Measurements from ENCODE around the gene RHBG. TPM values are rescaled to one million over a fixed set of nuclear protein-coding genes. Genes with fewer than 3 reads are reported as not detected.
"Not testable (repeated sequence)": the region's sequence is repeated elsewhere in the genome, so short reads cannot be mapped to it uniquely, and the experiment has no call there.

The RHBG gene
- total RNA-seq, 1 experiment from 2014 or later = 5.7 TPM

DNA sequence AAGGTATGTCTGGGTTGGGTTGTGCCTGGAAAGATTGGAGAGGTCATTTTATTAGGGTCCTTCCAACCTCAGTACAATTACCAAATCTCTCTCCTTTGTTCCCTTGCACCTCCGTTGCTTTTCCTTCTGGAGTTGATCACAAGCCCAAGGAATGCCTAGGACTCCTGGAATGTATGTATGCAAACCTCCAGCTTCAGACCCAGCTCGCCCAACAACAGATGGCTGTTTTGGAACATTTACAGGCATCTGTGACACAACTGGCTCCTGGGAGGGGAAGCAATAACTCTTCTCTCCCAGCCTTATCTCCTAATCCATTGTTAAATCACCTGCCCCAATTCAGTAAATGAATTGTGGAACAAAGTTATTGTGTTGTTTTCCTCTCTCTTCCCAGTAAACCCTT, 22.4 kb upstream of the RHBG start:
- CTCF ChIA-PET = no interaction called here
- no peak overlapping the region for H2AFZ ChIP-seq (ENCODE audit: low read depth, low read length, poor library complexity, severe bottlenecking)
- no peaks in the 10 kb centered on the region for H4K20me1 ChIP-seq (ENCODE audit: insufficient read depth)
- H3K9me3 ChIP-seq (ENCODE audit: control insufficient read depth in 1 of 2, insufficient read depth in 1 of 2, low read depth in 1 of 2, low read length in 2 of 2) = no peaks in the 10 kb centered on the region
- H3K4me3 ChIP-seq (replicated peaks in 1 of 2; ENCODE audit: low read depth in 1 of 2, low read length in 2 of 2) = no peak overlapping the region
- no peaks in the 10 kb centered on the region for H3K79me2 ChIP-seq (ENCODE audit: insufficient read depth, low read length)
- DNase-seq (ENCODE audit: low read depth, low spot score) (no peak), ATAC-seq (no peak)
- RAD21 ChIA-PET (ENCODE audit: low non-redundant PET in 1 of 2, low total read pairs in 2 of 2, uncharacterized antibody in 2 of 2, unreplicated experiment in 2 of 2) = no interaction called here
- no peak overlapping the region for H3K4me2 ChIP-seq (ENCODE audit: low read length)
- H3K36me3 ChIP-seq (ENCODE audit: control insufficient read depth in 1 of 2, insufficient read depth in 2 of 2, low read length in 2 of 2) = no peaks in the 10 kb centered on the region
- 0 out of 2 replicates have a peak, but pooled peaks cover 2% of the 10 kb centered on the region for H3K27me3 ChIP-seq (ENCODE audit: insufficient read depth, low read length)
- no peak overlapping the region for H3K27ac ChIP-seq (ENCODE audit: low read depth, low read length)
- H3K4me1 ChIP-seq (ENCODE audit: control insufficient read depth in 1 of 2, insufficient read depth in 2 of 2, low read length in 2 of 2) = no peaks in the 10 kb centered on the region
- intact Hi-C loops (cut with micrococcal nuclease) = no loop called here
- POLR2A ChIA-PET = no interaction called here
- H3K9ac ChIP-seq (ENCODE audit: low read length) = no peak overlapping the region
- no peak for TF ChIP-seq POLR2AphosphoS5 (IDR thresholded peaks at IDR 0.05; ENCODE audit: low read depth, low read length)
- TF ChIP-seq SIN3A (IDR thresholded peaks at IDR 0.05; ENCODE audit: low read depth) = no peak
- no peak for TF ChIP-seq REST (IDR thresholded peaks at IDR 0.05; ENCODE audit: low read depth)
- no peak for TF ChIP-seq EGR1 (IDR thresholded peaks at IDR 0.05; ENCODE audit: low read depth)
- no peak for TF ChIP-seq SRF (IDR thresholded peaks at IDR 0.05; ENCODE audit: low read depth)
- no peaks in the 10 kb centered on the region for H3K9me2 ChIP-seq (ENCODE audit: insufficient read depth)
- no TSS peak for BruUV-seq (replicated peaks)

GRCh38 chr1:156347331-156347730, 21.7 kb upstream of the RHBG start:
- no peaks in the 10 kb centered on the region for H3K9me2 ChIP-seq (ENCODE audit: insufficient read depth)
- H3K36me3 ChIP-seq (ENCODE audit: control insufficient read depth in 1 of 2, insufficient read depth in 2 of 2, low read length in 2 of 2) = no peaks in the 10 kb centered on the region
- no peaks in the 10 kb centered on the region for H4K20me1 ChIP-seq (ENCODE audit: insufficient read depth)
- no peak for DNase-seq (ENCODE audit: low read depth, low spot score)
- H3K9me3 ChIP-seq (ENCODE audit: control insufficient read depth in 1 of 2, insufficient read depth in 1 of 2, low read depth in 1 of 2, low read length in 2 of 2) = no peaks in the 10 kb centered on the region
- no peak overlapping the region for H3K4me2 ChIP-seq (ENCODE audit: low read length)
- no peak overlapping the region for H3K4me3 ChIP-seq (replicated peaks in 1 of 2; ENCODE audit: low read depth in 1 of 2, low read length in 2 of 2)
- no peak overlapping the region for H3K27ac ChIP-seq (ENCODE audit: low read depth, low read length)
- no TSS peak for BruUV-seq (replicated peaks)
- ChIA-PET CTCF (interaction anchor here (1.3 kb wide), 1 partner anchor 98 kb away, joined by 3 read pairs; no protein-coding TSS in a partner anchor), POLR2A (no interaction called here), RAD21 (ENCODE audit: low non-redundant PET in 1 of 2, low total read pairs in 2 of 2, uncharacterized antibody in 2 of 2, unreplicated experiment in 2 of 2) (no interaction called here)
- H2AFZ ChIP-seq (ENCODE audit: low read depth, low read length, poor library complexity, severe bottlenecking) = no peak overlapping the region
- intact Hi-C loops (cut with micrococcal nuclease) = no loop called here
- no peaks in the 10 kb centered on the region for H3K4me1 ChIP-seq (ENCODE audit: control insufficient read depth in 1 of 2, insufficient read depth in 2 of 2, low read length in 2 of 2)
- no peaks in the 10 kb centered on the region for H3K79me2 ChIP-seq (ENCODE audit: insufficient read depth, low read length)
- 0 out of 2 replicates have a peak, but pooled peaks cover 2% of the 10 kb centered on the region for H3K27me3 ChIP-seq (ENCODE audit: insufficient read depth, low read length)
- no peak overlapping the region for H3K9ac ChIP-seq (ENCODE audit: low read length)
- TF ChIP-seq ZFX (IDR thresholded peaks at IDR 0.05) = no peak
- no peak for TF ChIP-seq ATF3 (IDR thresholded peaks at IDR 0.05)
- no peak for TF ChIP-seq FOSL1 (IDR thresholded peaks at IDR 0.05; ENCODE audit: low read depth)
- TF ChIP-seq YY1 (IDR thresholded peaks at IDR 0.05; ENCODE audit: extremely low read depth, insufficient replicate concordance, low read depth, low read length) = no peak
- TF ChIP-seq SIN3A (IDR thresholded peaks at IDR 0.05; ENCODE audit: low read depth) = no peak
- no peak for TF ChIP-seq EGR1 (IDR thresholded peaks at IDR 0.05; ENCODE audit: low read depth)
- no peak for TF ChIP-seq EZH2phosphoT487 (IDR thresholded peaks at IDR 0.05; ENCODE audit: borderline replicate concordance)
- no peak for ATAC-seq

- CTCF ChIA-PET = interaction anchor here (1.1 kb wide), 1 partner anchor 15 kb away, joined by 3 read pairs; no protein-coding TSS in a partner anchor
- H3K27me3 ChIP-seq (ENCODE audit: insufficient read depth, low read length); H3K79me2 ChIP-seq (ENCODE audit: insufficient read depth, low read length); H3K36me3 ChIP-seq (ENCODE audit: control insufficient read depth in 1 of 2, insufficient read depth in 2 of 2, low read length in 2 of 2); H3K9ac ChIP-seq (ENCODE audit: low read length); intact Hi-C loops (cut with micrococcal nuclease); H3K9me2 ChIP-seq (ENCODE audit: insufficient read depth); BruUV-seq (replicated peaks); ATAC-seq; POLR2A ChIA-PET; DNase-seq (ENCODE audit: low read depth, low spot score); H3K27ac ChIP-seq (ENCODE audit: low read depth, low read length); H3K9me3 ChIP-seq (ENCODE audit: control insufficient read depth in 1 of 2, insufficient read depth in 1 of 2, low read depth in 1 of 2, low read length in 2 of 2); H4K20me1 ChIP-seq (ENCODE audit: insufficient read depth); RAD21 ChIA-PET (ENCODE audit: low non-redundant PET in 1 of 2, low total read pairs in 2 of 2, uncharacterized antibody in 2 of 2, unreplicated experiment in 2 of 2); H2AFZ ChIP-seq (ENCODE audit: low read depth, low read length, poor library complexity, severe bottlenecking); H3K4me3 ChIP-seq (replicated peaks in 1 of 2; ENCODE audit: low read depth in 1 of 2, low read length in 2 of 2); H3K4me2 ChIP-seq (ENCODE audit: low read length): not testable (repeated sequence)
- H3K4me1 ChIP-seq (ENCODE audit: control insufficient read depth in 1 of 2, insufficient read depth in 2 of 2, low read length in 2 of 2) = peaks cover 12 to 14% of the 10 kb centered on the region in 2 experiments; a peak in 3 of 4 replicates
Measured at GRCh38 chr1:156352481-156352880, 16.5 kb upstream of the RHBG start.
